Measurements from ENCODE around the gene NDUFS6.
"Not testable (repeated sequence)": the region's sequence is repeated elsewhere in the genome, so short reads cannot be mapped to it uniquely, and the experiment has no call there.

The NDUFS6 gene

DNA sequence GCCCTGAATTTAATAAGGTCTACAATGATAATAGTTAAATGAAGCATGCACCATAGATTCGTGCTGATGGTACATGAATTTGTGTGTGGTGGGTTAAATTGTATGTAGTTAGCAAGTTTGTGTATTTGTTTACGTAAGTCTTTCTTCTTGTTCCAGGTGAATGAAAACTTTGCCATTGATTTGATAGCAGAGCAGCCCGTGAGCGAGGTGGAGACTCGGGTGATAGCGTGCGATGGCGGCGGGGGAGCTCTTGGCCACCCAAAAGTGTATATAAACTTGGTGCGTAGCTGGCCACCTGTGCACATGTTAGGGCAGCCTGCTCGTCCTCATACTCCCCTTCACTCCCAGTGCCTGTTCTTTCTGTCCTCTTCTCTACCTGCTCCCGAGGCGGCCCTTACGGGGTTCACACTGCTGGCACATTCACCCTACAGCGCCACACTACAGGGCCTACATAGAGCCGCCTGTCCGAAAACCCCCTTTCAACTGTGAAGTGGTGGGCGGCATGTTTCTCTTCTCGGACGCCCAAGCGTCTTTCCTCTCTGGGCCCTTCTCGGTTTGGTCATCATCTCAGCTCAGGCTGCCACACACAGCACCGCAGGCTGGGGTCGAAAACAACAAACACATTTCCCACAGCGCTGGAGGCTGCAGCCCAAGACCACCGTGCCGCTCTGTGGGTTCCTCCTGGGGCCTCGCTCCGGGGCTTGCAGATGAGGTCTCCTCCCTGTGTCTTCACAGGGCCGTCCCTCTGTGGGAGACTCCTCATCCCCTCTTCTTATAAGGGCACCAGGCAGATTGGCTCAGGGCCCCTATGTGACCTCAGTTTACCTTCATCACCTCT, 13.2 kb downstream of the NDUFS6 start:
- no peak for DNase-seq (ENCODE audit: low read depth in 1 of 2, low spot score in 1 of 2)

- no peak for DNase-seq (ENCODE audit: low read depth in 1 of 2, low spot score in 1 of 2)
Measured at GRCh38 chr5:1815071-1815786, 14.0 kb downstream of the NDUFS6 start.

DNA sequence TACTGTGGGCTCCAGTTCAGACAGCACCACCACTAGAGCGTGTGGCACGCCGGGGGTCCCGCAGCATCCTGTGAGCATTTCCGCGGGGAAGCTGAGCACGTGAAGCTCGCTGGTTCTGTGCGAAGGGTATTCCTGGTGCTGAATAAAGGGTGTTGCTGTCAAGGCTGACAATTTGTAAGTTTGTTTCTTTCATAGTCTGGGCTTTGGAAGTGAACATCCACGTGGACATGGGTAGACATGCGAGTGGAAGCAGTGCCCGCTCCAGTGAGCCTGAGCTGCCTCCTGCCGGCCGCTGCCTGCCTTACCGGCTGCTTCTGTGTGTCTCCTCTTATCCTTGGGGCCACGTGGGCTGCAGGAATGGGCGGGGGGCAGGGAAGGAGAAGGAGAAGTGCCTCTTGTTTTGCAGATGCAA, 14.7 kb downstream of the NDUFS6 start:
- DNase-seq (ENCODE audit: low read depth in 1 of 2, low spot score in 1 of 2), result no peak

- not testable (repeated sequence) for DNase-seq (ENCODE audit: low read depth in 1 of 2, low spot score in 1 of 2)
Measured at GRCh38 chr5:1816495-1817089, 15.4 kb downstream of the NDUFS6 start.

DNA sequence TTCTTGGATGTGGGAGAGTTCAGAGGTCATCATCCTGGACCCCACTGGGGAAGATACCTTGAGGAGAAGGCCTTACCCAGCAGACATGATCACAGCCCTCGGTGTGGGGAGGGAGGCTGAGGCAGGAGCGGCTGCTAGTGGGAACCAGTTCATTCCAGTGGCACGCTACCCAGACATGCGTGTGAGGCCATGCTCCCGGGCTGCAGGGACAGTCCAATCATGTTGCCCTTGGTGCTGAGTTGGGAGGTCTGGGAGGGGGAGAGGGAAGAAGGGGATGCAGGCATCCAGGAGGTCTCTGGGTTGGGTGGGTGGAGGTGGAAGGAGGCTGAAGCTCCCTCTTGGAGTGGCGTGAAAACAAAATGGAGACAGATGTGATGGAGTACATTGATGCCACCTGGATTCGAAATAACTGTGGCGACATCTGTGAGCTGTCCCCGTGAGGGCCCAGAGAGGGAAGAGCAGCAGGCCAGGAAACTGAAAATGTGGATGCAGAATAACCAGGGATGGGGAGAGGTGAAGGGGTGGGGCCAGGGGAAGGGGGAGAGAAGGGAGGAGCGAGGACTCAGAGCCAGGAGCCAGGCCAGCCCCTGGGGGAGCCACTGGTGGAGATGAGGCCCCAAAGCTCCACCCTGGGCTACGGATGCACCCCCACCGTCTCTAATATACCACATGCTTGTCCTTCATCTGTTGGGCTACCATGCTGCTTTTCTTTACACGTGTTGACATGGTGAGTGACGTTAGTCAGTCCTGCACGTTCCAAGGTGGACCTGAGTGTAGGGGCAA, 16.2 kb downstream of the NDUFS6 start:
- DNase-seq (ENCODE audit: low read depth in 1 of 2, low spot score in 1 of 2), result no peak

DNA sequence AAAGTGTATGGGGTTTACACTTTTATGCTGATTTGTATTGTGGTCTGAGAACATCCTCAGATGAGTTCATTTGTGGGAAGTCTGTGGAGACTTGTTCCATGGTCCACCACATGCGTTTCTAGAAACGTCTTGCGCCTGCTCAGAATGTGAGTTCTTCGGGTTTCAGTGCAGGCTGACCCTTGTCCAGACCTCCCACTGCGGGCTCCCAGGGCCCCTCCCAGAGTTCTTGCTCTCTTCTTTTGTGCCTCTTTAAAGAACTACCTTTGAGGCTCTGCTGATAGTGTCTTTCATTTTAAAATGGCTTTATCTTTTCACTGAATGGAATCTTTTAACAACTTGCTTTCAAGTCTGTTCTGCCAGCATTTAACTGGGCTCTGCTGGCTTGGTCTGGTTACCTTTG, 17.6 kb downstream of the NDUFS6 start:
- DNase-seq (ENCODE audit: low read depth in 1 of 2, low spot score in 1 of 2), result no peak

- DNase-seq (ENCODE audit: low read depth in 1 of 2, low spot score in 1 of 2), result no peak
Measured at GRCh38 chr5:1819458-1819857, 18.3 kb downstream of the NDUFS6 start.

GRCh38 chr5:1820381-1820780, 19.2 kb downstream of the NDUFS6 start:
- DNase-seq (ENCODE audit: low read depth in 1 of 2, low spot score in 1 of 2), result no peak

DNA sequence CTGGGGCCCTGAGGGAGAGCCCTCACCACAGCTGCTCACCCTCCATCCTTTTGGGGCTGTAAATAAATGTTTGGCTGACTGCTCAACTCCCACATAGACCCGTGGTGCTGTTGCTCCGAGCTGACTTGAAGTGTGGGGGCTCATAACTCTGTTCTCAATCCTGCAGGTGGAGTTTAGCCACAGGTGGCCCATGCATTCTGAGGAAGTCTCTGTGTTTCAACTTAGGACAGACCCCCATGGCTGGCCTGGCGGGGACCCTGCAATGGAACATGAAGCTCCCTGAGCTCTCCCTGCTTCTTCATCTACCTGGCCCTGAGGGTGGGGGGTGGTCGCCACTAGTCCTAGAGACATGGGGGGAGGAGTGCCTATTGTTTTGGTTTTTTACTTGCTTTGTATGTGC, 19.7 kb downstream of the NDUFS6 start:
- no peak for DNase-seq (ENCODE audit: low read depth in 1 of 2, low spot score in 1 of 2)

DNA sequence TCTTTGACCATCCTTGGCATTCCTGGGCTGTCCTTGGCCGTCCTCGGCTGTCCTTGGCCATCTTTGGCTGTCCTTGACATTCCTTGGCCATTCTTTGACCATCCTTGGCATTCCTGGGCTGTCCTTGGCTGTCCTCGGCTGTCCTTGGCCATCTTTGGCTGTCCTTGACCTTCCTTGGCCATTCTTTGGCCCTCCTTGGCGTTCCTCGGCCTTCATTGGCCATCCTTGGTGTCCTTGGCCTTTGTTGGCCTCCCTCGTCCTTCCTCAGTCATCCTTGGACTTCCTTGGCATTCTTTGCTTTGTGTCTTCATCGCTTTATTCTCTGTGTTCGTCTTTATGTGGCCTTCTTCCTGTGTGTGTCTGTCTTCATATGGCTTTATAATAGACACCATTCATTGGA, 20.7 kb downstream of the NDUFS6 start:
- no peak for DNase-seq (ENCODE audit: low read depth in 1 of 2, low spot score in 1 of 2)

- DNase-seq (ENCODE audit: low read depth in 1 of 2, low spot score in 1 of 2), result no peak
Measured at GRCh38 chr5:1823381-1824034, 22.3 kb downstream of the NDUFS6 start.

GRCh38 chr5:1824109-1824821, 23.1 kb downstream of the NDUFS6 start:
- DNase-seq (ENCODE audit: low read depth in 1 of 2, low spot score in 1 of 2), result no peak

- DNase-seq (ENCODE audit: low read depth in 1 of 2, low spot score in 1 of 2), result no peak
Measured at GRCh38 chr5:1824903-1825841, 24.0 kb downstream of the NDUFS6 start.

DNA sequence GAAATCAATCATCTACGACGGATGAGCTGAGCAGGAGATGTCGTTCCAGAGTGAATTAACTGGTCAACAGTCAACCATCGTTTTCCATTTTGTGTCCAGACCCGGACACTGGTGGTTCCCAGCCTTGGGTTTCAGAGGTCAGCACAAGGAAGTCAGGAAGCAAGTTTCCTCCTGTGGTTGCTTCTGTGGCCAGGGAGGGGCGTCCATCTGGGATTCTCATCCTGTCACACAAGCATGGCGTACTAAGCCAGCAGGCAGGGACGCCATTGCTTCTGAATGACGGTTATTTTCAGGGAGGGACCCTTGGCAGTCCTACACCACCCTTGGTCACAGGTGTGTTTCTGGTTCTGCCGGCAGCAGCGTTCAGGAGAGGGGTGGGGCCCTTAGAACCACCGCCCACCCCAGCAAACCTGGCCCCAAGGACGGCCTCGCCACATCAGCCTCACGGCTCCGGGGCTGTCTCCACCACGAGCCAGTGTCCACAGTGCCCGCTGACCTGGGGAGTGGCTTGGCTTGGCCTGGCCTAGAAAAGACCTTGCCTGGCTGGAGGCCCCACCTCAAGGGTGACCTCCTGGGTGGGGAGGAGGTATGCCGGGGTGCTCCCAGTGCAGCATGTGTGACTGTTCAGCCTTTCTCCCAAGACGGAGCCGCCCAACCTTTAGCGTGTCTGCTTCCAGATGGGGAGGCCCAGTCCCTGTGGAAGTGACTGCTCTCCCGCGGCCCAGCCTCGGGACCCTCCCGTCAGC, 25.2 kb downstream of the NDUFS6 start:
- DNase-seq (ENCODE audit: low read depth in 1 of 2, low spot score in 1 of 2), result no peak

DNA sequence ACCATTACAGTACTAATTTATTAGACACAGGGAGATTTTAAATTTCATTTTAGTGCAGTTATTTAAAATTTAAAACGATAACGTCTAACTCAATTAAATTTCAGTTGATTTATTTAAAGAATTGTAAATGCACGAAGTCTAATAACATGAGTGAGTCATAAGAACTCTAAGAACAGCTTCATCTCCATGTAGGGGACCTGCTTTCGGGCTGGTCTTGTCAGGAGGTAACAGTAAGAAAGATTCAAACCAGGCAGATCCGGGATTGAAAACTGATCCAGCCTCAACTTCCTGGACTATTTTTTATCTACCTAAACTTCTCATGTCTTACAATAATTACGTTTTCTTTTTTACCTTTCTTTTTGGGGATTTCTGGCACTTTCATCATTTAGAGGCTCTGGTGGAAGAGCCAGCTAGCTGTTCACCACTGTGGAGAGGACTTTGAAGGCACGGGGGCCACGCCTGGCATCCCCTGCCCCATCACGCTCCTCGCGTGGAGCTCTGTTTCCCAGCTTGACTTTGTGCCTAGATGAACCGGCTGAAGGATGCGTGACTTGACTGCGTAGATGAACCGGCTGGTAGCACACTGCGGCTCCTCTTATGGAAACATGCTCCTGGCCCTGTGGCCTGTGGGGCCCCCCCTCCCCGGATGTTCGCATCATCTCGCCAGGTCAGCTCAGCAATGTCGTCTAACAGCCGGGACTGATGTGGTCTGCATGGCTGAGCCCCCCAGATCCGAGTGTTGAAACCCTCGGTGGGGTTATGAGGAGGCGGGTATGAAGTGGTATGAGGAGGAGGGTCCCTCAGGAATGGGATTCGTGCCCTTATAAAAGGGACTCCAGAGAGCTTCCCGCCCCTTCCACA, 26.0 kb downstream of the NDUFS6 start:
- no peak for DNase-seq (ENCODE audit: low read depth in 1 of 2, low spot score in 1 of 2)

DNA sequence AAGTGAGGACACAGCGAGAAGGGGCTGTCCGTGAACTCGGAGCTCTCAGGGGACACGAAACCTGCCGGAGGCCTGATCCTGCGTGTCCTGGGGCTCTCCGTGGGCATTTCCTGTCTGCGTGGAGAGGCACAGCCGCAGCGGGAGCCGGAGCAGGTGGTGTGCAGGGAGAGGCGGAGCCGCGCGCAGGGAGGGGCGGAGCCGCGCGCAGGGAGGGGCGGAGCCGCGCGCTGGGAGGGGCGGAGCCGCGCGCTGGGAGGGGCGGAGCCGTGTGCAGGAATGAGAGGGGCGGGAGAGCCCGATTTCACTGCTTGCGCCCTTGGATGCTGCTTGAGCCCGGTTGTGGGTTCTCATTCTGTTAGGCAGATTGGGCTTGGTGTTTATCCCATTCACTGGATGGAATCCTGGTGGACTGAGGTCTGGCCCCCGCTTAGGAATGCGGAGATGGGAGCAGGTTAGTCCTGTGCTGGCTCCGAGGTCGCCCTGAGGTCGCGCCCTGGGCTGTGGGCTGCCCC, 26.7 kb downstream of the NDUFS6 start:
- DNase-seq (ENCODE audit: low read depth in 1 of 2, low spot score in 1 of 2), result no peak

- DNase-seq (ENCODE audit: low read depth in 1 of 2, low spot score in 1 of 2), result no peak
Measured at GRCh38 chr5:1830571-1831228, 29.5 kb downstream of the NDUFS6 start.
